Measurements from ENCODE around the gene RBPJ.
"Not testable (repeated sequence)": the region's sequence is repeated elsewhere in the genome, so short reads cannot be mapped to it uniquely, and the experiment has no call there.

RBPJ gene

DNA sequence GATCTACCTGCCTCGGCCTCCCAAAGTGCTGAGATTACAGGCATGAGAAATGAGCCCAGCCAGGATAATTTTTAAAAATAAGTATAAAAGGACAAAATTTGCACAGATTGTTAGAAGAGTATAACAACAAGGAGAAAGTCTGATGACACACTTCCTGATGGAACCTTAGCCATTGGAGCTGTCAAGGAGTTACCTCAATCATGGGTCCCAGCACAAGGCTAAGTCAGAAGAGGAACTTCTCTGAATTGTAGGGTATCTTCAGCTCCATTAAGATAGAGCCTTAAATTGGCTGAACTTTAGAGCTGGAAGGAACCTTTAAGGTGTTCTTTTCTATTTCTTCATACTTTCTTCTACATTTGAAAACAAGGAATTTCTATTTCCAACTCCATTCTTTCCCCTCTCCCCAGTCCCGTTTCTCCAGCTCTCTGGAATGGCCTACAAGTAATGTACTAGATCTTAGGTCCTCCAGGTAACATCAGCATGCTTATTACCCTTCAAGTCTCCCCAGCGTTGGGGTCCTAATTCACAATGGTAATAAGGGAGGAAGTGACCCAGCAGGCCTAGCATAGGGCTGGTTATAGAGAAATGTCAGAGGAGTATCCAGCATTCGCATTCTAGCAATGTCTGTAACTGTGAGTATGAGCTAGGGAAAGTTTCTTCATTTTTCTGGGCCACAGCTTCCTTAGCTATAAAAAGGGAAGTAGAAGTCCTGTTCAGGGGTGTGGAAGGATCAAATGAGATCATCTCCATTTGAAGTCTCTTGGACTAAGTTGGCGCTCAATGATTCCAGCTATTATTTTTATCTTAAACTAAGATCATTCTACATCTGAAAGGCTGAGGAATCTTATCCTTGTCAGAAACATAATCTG lies 18.5 kb upstream of the RBPJ start:
- no peak for DNase-seq

DNA sequence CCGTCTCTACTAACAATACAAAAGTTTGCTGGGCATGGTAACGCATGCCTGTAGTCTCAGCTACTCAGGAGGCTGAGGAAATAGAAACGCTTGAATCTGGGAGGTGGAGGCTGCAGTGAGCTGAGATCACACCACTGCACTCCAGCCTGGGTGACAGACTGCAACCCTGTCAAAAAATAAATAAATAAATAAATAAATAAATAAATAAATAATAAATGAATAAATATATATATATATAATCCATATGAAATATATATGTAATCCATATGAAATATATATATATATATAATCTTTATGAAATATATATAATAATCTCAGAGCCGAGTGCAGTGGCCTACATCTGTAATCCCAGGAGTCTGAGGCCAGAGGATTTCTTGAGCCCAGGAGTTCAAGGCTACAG lies 17.8 kb upstream of the RBPJ start:
- no peak for DNase-seq

DNA sequence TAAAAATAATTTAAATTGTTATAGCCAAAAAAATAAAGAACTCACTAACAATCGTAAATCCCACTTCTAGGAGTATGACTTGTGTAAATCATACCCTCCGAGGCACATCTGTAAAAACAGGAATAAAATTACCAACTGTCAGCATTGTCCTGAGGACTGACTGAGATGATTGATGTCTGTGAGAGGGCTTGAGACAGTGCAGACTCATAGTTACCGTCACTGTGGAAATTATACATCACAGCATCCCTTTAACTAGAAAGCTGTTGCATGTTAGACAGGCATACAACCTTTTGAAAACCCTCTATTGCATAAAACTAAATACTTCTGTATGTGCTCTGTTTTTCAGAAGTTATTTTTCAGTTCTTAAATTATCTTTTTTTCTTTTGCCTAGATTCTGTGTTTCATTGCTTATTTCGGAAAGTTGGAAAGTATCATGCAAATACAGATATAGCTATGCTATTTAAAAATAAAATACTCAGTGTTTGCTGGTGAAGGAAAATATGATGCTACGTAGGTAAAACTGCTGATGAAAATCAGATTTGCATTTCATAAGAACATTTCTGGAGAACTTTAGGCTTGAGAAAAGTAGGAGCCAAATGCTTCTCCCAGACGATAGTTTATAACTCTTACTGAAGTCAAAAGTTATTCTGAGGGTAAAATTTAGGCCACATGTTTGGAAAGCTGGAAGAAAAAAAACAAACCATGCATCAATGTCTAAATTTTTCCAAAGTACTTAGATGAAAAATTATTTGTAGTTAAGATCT lies 13.6 kb upstream of the RBPJ start:
- no peak for DNase-seq

DNA sequence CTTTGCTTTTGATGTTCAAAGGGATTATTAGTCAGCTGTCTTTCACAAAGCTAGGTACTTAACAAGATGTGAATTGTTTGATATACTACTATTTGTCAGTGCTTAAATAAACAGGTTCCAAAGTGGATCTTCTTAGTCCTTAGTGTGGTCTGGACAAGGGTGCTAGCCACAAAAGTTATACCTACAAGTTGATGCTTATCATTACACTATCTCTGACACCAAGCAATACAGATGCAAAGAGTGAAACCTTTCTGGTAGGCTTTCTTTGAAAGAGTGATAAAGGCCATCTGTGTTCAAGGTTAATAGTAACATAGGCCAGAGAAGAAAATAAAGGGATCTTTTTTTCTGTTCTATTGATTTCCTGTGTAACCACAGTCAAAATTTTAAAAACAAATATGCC lies 12.2 kb upstream of the RBPJ start:
- DNase-seq, result no peak

DNA sequence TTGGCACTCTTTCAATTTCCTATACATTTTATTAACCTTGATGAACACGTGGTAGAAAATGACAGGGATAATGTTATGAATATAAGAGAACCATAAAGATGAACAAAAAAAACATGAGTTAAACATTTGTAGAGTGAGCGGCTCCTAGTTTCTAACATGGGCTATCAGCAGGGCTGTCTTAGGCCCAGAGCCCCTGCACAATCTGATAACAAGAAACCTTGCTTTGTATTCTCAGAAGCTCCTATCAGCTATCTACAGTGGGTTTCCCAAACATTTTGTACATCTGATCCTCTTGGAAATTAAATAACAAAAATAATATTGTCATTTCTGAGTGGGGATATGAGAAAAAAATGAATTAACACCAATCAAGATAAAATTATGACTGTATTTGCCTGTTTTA lies 10.6 kb upstream of the RBPJ start:
- no peak for DNase-seq

DNA sequence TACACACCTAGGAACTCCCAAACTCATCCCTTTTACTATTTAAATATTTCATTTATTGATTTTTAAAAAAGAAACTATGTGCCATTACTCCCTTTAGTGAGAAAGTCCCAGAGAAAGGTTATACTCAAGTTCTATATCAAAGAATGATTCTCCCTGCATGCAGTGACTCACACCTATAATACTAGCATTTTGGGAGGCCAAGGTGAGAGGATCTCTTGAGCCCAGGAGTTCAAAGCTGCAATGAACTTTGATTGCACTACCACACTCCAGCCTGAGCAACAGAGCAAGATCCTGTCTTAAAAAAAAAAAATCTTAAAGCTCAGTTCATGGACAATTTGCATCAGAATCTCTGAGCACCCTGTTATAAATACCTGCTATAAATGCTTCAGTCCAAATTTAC lies 9.2 kb upstream of the RBPJ start:
- no peak for DNase-seq

DNA sequence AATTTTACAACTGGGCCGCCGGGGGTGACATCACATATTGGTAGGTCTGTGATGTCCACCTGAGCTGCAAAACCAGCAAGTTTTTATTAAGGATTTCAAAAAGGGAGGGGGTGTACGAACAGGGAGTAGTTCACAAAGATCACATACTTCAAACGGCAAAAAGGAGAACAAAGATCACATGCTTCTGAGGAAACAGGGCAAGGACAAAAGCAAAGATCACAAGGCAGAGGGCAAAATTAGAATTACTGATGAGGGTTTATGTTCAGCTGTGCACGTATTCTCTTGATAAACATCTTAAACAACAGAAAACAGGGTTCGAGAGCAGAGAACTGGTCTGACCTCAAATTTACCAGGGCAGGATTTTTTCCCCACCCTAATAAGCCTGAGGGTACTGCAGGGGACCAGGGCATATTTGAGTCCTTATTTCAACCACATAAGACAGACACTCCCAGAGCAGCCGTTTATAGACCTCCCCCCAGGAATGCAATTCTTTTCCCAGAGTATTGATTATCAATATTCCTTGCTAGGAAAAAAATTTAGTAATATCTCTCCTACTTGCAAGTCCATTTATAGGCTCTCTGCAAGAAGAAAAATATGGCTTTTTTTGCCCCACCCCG lies 5.4 kb upstream of the RBPJ start:
- not testable (repeated sequence) for DNase-seq

DNA sequence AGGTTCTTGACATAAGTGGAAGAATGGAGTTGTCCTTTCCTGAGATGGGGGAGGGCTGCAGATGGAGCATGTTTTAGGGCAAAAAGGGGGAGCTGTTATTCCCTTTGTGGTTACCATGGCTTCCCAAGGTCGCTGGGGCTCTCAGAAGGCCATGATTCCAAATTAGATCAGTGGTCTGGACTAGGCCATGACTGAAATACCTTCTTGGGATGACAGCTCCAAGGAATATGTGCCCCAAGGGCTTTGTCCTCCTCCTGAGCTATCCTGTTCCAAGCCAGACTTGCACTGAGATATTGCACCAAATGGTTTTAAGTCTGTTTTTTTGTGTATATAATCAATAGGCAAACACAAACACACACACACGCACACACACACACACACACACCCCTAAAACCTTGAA lies 3.0 kb upstream of the RBPJ start:
- DNase-seq, result no peak

DNA sequence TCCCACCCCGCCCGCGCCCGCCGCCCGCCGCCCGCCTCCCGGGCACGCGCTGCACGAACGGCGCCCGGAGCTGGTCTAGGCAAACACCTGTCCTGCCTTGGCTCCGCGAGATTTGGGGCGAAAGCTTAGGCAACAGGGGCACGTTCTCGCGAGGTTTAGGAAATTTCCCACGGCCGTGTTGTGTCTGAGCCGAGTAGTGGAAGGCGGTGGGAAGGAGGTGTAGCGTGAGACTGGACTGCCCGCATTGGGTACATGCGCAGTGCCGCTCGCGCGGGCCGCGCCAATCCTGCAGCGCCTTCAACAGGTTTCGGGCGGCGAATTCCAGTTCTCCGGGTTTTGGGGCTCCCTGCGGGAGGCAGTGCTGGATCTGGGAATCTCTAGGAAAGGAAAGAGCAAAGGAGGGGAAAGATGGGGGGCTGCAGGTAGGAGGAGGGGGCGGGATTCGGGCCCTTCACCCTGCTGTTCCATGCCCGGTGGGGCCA lies 1.3 kb upstream of the RBPJ start:
- peak; percentile 99 for DNase-seq

DNA sequence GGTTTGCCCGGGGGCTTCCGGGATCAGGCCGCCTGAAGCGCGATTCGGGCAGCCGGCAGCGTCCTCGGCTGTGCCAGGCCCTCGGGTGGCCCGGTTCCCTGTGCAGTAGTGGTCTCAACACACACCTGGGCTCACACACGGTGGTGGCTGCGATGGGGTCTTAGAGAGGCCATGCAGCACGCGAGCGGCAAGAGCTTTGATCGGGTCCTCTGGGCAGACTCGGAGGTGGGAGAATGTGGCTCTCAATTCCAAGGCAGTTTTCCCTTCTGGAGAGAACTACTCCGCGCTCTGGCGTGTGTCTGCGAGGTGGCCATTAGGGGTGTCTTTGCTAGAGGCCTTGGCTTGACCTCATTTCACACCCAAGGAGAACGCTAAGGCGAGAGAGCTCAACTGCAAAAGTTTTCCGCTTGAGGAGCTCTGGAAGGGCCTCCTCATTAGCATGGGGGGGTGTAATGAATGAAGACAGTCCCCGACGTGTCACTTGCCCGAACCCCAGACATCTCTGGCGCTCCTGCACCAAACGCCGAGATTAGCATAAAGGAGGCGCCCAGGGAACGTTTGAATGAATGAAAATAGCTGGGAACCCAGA lies 771 bp upstream of the RBPJ start:
- no peak for DNase-seq

DNA sequence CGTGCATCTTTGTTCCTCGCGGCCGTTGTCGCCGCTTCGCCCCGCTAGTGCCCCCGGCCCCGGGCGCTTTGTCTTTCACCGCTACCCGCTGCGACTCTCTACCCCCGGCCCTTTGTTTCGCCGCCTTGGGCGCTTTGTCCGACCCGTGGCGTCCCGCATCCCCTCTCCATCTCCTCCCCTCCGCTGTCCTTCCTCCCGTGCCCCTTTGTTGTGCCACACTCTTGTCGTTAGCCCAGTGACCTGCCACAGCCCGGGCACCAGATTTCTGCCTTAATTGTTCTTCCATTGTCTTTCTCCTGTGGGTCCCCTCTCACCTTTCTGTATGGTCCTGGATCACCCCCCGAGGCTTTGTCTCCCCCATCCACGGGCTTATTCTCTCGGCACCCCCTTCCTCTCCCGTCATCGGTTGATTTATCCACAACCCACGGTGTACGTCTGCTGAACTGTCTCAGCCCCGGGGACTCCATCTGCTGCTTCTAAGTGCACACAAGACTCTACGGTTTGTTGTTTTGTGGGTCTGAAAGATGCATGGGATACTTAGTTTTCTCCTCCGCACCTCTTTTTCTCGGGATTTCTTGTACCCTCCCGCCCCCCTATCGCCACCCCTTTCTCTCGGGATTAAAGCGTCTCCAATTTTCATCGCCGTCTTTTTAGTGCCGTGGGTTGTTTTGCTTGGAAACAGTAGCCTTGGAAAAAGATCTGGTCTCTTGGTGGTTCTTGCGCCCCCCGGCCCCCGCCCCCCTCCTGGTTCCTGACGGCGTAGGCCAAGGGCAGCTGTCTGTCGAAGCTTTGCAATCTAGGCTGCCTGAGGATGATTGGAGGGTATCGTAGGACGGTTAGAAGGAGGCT lies 783 bp downstream of the RBPJ start:
- DNase-seq, result peak; percentile 57

DNA sequence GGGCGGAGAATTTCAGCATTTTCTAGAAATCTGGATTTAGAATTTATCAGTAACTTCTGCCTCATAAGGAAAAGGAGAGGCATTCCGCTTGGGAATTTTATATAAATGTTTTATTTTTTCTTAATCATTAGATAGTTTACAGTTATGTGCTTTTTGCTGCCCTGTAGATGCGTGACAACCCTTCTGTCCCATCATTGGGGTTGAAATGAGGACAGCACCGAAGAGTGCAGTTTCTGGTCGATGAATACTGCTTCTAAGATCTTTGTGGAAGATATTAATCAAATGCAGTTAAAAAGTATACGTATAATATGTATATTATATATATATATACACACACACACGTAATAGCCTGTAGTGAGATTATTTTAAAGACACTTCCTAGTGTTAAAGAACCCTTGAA lies 1.5 kb downstream of the RBPJ start:
- no peak for DNase-seq

DNA sequence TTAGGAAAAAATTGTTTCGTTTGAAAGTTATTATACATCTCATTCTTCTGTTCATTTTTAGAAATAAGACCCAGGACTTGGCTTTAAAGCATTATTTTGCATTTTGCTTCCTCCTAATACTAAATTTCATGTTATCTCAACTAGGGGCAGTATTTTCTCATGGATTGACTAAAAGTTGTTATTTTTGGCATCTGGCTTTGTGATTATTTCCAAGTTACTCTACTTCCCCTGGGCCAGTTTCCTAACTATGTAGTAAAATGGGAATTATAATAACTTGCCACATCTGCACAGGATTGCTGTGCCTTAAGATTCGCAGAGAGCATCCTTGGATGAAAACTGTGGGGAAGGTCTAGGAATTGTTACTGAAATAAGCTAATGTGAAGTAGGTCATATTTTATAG lies 3.0 kb downstream of the RBPJ start:
- no peak for DNase-seq

DNA sequence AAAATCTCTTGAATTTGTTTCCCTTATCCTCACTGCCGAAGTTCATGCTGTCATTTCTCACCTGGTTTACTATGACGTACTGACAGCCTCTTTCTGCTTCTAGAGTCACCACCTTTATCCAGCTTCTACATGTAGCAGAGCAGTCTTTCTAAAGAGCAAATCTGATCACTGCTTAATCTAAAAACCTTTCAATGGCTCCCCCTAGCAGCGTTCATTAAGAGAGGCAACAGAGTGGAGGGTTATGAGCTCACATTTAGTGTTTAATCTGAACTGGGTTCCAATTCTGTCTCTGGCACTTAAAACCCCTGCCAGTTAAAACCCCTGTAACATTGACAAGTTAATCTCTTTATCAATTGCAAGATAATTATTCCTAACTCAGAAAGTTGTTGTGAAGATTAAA lies 4.4 kb downstream of the RBPJ start:
- DNase-seq, result peak; percentile 14

DNA sequence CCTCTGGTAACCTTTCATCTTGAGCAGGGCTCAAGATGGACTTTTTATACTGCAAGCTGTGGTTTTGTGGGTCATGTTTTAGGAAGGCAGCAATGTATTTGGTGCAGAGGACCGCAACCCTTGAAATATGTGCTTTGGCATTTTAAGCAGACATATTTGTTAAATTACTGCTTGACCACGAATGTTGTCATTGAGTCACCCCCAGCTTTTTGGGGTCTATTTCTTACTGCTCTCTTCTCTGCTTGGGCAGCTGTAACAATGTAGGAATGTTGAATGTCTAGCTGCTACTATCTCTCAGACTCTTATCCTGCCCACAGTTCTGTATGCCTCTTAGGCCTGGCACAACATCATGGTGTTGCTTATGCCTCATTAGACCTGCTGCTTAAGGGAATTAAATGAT lies 6.0 kb downstream of the RBPJ start:
- no peak for DNase-seq

DNA sequence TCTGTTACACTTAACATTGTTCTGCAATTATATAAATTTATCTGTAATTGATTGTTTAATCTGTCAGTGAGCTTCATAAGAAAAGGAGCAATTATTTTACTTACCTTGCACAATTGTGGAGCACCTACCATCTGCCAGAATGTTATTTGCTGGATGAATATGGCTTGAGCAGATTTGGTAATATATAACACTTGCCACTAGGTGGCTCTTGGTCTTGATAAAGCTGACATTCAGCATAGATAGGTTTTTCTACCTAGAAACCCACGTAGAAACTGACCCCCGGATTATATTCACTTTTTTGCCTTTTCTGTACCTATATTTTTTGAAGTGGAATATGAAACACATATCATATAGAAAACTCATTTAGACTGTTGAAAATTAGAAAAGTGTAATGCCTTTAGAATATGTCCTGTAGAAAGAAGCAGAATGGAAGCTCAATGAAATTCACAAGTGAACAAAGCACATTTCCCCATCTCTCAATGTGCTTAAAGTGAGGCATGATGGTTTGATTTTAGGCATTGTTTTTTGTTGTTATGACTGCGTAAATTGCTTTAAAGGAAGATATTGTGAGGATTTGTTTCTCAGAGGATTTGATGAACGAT lies 9.5 kb downstream of the RBPJ start:
- DNase-seq, result peak; percentile 62

DNA sequence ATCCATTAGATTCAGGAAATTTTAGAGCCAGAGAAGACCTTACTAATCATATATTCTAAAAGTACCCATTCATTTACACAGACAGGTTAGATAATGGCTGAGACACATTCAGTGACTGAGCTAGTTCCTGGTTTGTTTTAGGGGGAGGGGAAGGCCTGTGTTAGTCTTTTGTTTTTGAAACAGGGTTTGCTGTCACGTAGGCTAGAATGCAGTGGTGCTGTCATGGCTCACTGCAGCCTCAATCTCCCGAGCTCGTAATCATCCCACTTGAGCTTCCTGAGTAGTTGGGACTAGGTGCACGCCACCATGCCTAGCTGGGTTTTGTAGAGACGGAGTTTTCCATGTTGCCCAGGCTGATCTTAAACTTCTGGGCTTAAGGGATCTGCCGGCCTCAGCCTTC lies 10.1 kb downstream of the RBPJ start:
- peak; percentile 5 for DNase-seq

DNA sequence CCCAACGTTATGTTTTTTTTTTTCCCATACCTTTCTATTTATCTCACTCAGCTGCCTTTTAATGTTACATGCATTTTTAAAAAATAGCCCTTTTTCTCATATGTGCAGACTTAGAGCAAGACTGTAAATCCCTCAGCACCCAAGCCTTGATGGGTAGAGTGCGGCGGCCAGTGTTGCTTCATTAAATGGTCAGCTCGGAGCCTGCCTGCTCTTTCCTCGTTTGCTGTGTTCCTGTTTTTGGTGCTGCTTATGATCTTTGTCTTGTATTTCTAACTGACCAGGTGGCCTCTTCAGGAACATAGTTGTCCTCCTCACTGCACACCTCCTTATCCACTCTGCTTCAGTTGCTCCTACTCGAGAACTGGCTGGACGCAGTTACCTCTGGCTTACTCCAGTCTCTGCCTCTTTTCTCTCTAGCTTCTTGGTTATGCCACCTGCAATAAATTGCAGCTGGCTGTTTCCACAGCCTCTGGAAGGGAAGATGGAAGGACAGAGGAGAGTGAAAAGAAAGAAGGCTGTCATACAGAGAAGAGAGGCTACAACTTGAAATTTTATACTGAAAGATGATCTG lies 10.7 kb downstream of the RBPJ start:
- no peak for DNase-seq

DNA sequence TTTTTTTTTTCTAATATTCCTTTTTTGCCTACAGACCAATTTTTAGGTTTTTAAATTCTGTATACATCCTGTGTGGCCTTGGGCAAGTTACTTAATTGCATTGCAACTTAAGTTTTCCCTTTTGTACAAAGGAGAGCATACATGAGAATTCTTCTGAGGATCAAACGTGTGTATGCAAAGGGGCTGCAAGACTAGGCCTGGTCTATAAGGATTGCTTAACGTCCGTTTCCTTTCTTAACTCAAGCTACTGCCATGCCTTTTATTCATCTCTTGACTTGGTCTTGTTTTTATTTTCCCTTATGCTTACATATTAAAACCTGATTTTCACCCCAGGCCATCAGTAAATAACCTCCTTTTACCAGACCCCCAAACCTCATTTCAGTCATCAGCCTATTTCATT lies 13.6 kb downstream of the RBPJ start:
- DNase-seq, result no peak

DNA sequence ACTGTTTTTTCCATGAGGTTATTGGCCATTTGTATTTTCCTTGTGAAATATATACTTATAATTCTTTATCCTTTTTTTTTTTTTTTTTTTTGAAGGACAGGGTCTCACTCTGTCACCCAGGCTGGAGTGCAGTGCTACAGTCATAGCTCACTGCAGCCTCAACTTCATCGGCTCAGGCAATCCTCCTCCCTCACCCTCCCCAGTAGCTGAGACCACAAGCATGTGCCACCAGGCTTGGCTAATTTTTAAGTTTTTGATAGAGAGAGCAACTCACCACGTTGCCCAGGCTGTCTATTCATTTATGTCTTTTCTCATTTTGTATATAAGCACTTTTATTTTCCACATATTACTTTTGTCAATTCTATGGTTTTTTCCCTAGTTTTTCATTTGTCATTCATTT lies 16.8 kb downstream of the RBPJ start:
- no peak for DNase-seq

DNA sequence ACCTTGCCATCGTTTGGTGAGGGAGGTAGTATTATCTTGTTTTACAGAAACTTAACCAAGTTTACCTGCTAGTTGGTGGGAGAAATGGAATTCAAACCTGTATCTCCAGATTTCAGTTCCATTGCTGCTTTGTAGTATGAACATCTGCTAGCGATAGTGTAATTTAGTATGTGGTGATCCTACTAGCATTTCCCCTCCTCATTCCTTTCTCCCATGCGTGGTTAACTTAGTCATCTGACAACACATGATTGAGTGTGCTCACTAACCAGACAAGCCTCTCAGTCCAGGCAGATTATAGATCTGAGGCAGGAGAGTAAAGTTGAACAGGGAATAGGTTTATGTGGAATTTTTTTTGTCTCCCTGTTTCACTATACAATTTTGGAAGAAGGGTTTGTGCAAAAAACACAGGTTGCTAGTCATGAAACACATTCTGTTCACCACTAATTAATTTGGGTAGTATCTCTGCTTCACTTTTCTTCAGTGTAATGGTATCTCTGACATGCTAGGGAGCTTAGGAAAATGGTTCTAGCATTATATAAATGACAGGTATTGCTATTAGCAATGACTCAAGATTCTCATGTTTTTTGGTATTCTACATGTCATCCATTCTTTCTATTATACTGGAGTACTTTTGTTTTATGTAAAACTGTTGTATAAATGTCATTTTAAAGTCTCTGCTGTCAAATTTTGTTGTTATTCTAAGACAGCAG lies 21.7 kb downstream of the RBPJ start:
- DNase-seq, result no peak
